Measurements from ENCODE around the gene BAIAP2L1. TPM values are rescaled to one million over a fixed set of nuclear protein-coding genes. Genes with fewer than 3 reads are reported as not detected.
"Not testable (repeated sequence)": the region's sequence is repeated elsewhere in the genome, so short reads cannot be mapped to it uniquely, and the experiment has no call there.

The BAIAP2L1 gene
- total and polyA plus RNA-seq, 2 donors = 2.2 to 6.1 TPM

DNA sequence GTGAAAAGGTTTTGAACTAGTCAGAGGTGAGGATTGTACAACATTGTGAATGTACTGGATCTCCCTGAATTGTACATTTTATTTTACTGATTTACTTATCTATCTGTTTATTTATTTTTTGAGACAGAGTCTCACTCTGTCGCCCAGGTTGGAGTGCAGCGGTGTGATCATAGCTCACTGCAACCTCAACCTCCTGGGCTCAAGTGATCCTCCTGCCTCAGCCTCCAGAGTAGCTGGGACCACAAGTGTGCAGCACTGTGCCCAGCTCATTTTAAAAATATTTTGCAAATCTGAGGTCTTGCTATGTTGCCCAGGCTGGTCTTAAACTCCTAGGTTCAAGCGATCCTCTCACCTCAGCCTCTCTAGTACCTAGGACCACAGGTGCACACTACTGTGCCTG, 19.1 kb upstream of the BAIAP2L1 start:
- not testable (repeated sequence) for H3K4me1 ChIP-seq (ENCODE audit: control insufficient read depth in 2 of 2, insufficient read depth in 2 of 2, low read length in 2 of 2); H3K27ac ChIP-seq (ENCODE audit: low read depth in 1 of 2, low read length in 1 of 2); DNase-seq (ENCODE audit: low read depth in 6 of 9, low spot score in 9 of 9); H3K27me3 ChIP-seq (ENCODE audit: control insufficient read depth in 2 of 2, insufficient read depth in 1 of 2, low read length in 1 of 2); H3K4me3 ChIP-seq (ENCODE audit: low read length in 2 of 2); H3K9me3 ChIP-seq (ENCODE audit: control insufficient read depth in 2 of 2, insufficient read depth in 1 of 2, low read length in 1 of 2); H3K36me3 ChIP-seq (ENCODE audit: control insufficient read depth in 2 of 2, insufficient read depth in 2 of 2, low read length in 1 of 2)
- 98% methylated on average over 3 of the region's 3 CpGs for WGBS

GRCh38 chr7:98419316-98419691, 18.4 kb upstream of the BAIAP2L1 start:
- WGBS = 98% methylated on average over 5 of the region's 5 CpGs
- not testable (repeated sequence) for H3K36me3 ChIP-seq (ENCODE audit: control insufficient read depth in 2 of 2, insufficient read depth in 2 of 2, low read length in 1 of 2); H3K4me3 ChIP-seq (ENCODE audit: low read length in 2 of 2); H3K27me3 ChIP-seq (ENCODE audit: control insufficient read depth in 2 of 2, insufficient read depth in 1 of 2, low read length in 1 of 2); H3K4me1 ChIP-seq (ENCODE audit: control insufficient read depth in 2 of 2, insufficient read depth in 2 of 2, low read length in 2 of 2); H3K9me3 ChIP-seq (ENCODE audit: control insufficient read depth in 2 of 2, insufficient read depth in 1 of 2, low read length in 1 of 2); DNase-seq (ENCODE audit: low read depth in 6 of 9, low spot score in 9 of 9); H3K27ac ChIP-seq (ENCODE audit: low read depth in 1 of 2, low read length in 1 of 2)

DNA sequence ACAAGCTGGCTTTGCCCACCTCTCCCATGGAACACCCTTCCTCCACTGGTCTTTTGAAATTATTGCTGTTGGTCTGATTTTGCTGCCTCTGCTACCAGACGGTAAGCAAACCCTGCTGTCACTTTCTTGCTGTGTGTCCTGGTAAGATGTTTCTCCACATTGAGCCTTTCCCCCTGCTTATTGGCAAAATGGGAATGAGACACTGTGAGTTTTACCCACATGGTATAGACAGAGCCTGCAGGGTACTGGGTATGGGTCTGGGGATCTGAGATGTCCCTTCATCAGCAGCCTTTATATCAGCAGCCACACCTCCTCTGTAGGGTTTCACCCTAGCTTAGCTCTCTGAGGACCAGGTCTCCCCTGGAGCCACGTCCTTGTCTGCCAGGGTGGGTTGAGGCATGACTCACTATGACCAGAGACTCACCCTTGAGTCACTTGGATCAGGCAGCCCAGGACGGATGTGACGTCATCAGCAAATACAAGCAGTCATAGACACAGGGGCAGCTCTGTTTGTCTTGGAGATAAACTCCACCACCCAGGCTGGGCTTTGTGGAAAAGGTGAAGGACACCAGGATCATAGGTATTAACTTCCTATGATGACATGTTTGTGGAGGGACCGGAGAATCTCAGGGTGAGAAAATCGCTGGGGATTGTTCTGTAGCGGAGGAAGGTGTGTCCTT, 17.9 kb upstream of the BAIAP2L1 start:
- no peak for DNase-seq (ENCODE audit: low read depth in 6 of 9, low spot score in 9 of 9)

GRCh38 chr7:98418271-98418635, 17.4 kb upstream of the BAIAP2L1 start:
- Histone ChIP-seq H3K4me1 (ENCODE audit: control insufficient read depth in 2 of 2, insufficient read depth in 2 of 2, low read length in 2 of 2) (no peaks in the 10 kb centered on the region), H3K36me3 (ENCODE audit: control insufficient read depth in 2 of 2, insufficient read depth in 2 of 2, low read length in 1 of 2) (no peaks in the 10 kb centered on the region), H3K27me3 (ENCODE audit: control insufficient read depth in 2 of 2, insufficient read depth in 1 of 2, low read length in 1 of 2) (peaks cover 0 to 2% of the 10 kb centered on the region in 2 donors), H3K27ac (ENCODE audit: low read depth in 1 of 2, low read length in 1 of 2) (no peak overlapping the region), H3K4me3 (ENCODE audit: low read length in 2 of 2) (no peak overlapping the region), H3K9me3 (ENCODE audit: control insufficient read depth in 2 of 2, insufficient read depth in 1 of 2, low read length in 1 of 2) (no peaks in the 10 kb centered on the region)
- DNase-seq (ENCODE audit: low read depth in 6 of 9, low spot score in 9 of 9) = no peak
- WGBS = 93% methylated on average over 7 of the region's 7 CpGs

More for the DNA sequence above, 17.9 kb upstream of the BAIAP2L1 start:
- no peaks in the 10 kb centered on the region for H3K36me3 ChIP-seq (ENCODE audit: control insufficient read depth in 2 of 2, insufficient read depth in 2 of 2, low read length in 1 of 2)
- no peak overlapping the region for H3K27ac ChIP-seq (ENCODE audit: low read depth in 1 of 2, low read length in 1 of 2)
- peaks cover 0 to 2% of the 10 kb centered on the region in 2 donors for H3K27me3 ChIP-seq (ENCODE audit: control insufficient read depth in 2 of 2, insufficient read depth in 1 of 2, low read length in 1 of 2)
- H3K4me3 ChIP-seq (ENCODE audit: low read length in 2 of 2) = no peak overlapping the region
- H3K9me3 ChIP-seq (ENCODE audit: control insufficient read depth in 2 of 2, insufficient read depth in 1 of 2, low read length in 1 of 2) = no peaks in the 10 kb centered on the region
- no peaks in the 10 kb centered on the region for H3K4me1 ChIP-seq (ENCODE audit: control insufficient read depth in 2 of 2, insufficient read depth in 2 of 2, low read length in 2 of 2)
- 84% methylated on average over 7 of the region's 7 CpGs for WGBS

GRCh38 chr7:98417604-98418270, 16.8 kb upstream of the BAIAP2L1 start:
- 80% methylated on average over 12 of the region's 12 CpGs for WGBS
- H3K4me1 ChIP-seq (ENCODE audit: control insufficient read depth in 2 of 2, insufficient read depth in 2 of 2, low read length in 2 of 2); H3K9me3 ChIP-seq (ENCODE audit: control insufficient read depth in 2 of 2, insufficient read depth in 1 of 2, low read length in 1 of 2); H3K36me3 ChIP-seq (ENCODE audit: control insufficient read depth in 2 of 2, insufficient read depth in 2 of 2, low read length in 1 of 2); H3K27ac ChIP-seq (ENCODE audit: low read depth in 1 of 2, low read length in 1 of 2); H3K4me3 ChIP-seq (ENCODE audit: low read length in 2 of 2); H3K27me3 ChIP-seq (ENCODE audit: control insufficient read depth in 2 of 2, insufficient read depth in 1 of 2, low read length in 1 of 2); DNase-seq (ENCODE audit: low read depth in 6 of 9, low spot score in 9 of 9): not testable (repeated sequence)

- Histone ChIP-seq H3K27me3 (ENCODE audit: control insufficient read depth in 2 of 2, insufficient read depth in 1 of 2, low read length in 1 of 2) (no peaks in the 10 kb centered on the region), H3K4me1 (ENCODE audit: control insufficient read depth in 2 of 2, insufficient read depth in 2 of 2, low read length in 2 of 2) (no peaks in the 10 kb centered on the region), H3K9me3 (ENCODE audit: control insufficient read depth in 2 of 2, insufficient read depth in 1 of 2, low read length in 1 of 2) (no peaks in the 10 kb centered on the region), H3K27ac (ENCODE audit: low read depth in 1 of 2, low read length in 1 of 2) (no peak overlapping the region), H3K36me3 (ENCODE audit: control insufficient read depth in 2 of 2, insufficient read depth in 2 of 2, low read length in 1 of 2) (no peaks in the 10 kb centered on the region), H3K4me3 (ENCODE audit: low read length in 2 of 2) (no peak overlapping the region)
- DNase-seq (ENCODE audit: low read depth in 6 of 9, low spot score in 9 of 9) = no peak
- WGBS = 94% methylated on average over 6 of the region's 6 CpGs
Measured at GRCh38 chr7:98414205-98414900, 13.5 kb upstream of the BAIAP2L1 start.

DNA sequence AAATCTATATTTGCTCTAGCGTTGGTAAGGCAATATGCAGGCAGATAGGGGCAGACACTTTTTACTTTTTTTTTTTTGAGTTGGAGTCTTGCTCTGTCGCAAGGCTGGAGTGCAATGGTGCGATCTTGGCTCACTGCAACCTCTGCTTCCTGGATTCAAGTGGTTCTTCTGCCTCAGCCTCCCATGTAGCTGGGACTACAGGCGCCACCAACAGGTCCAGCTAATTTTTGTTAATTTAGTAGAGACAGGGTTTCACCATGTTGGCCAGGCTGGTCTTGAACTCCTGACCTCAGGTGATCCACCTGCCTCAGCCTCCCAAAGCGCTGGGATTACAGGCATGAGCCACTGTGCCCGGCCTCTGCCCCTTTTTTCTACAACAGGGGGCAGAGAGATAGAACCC, 12.8 kb upstream of the BAIAP2L1 start:
- not testable (repeated sequence) for H3K4me3 ChIP-seq (ENCODE audit: low read length in 2 of 2); H3K27me3 ChIP-seq (ENCODE audit: control insufficient read depth in 2 of 2, insufficient read depth in 1 of 2, low read length in 1 of 2); H3K4me1 ChIP-seq (ENCODE audit: control insufficient read depth in 2 of 2, insufficient read depth in 2 of 2, low read length in 2 of 2); H3K27ac ChIP-seq (ENCODE audit: low read depth in 1 of 2, low read length in 1 of 2); H3K9me3 ChIP-seq (ENCODE audit: control insufficient read depth in 2 of 2, insufficient read depth in 1 of 2, low read length in 1 of 2); DNase-seq (ENCODE audit: low read depth in 6 of 9, low spot score in 9 of 9); H3K36me3 ChIP-seq (ENCODE audit: control insufficient read depth in 2 of 2, insufficient read depth in 2 of 2, low read length in 1 of 2)
- WGBS = 94% methylated on average over 6 of the region's 6 CpGs

GRCh38 chr7:98409843-98410242, 9.0 kb upstream of the BAIAP2L1 start:
- no peak overlapping the region for H3K4me3 ChIP-seq (ENCODE audit: low read length in 2 of 2)
- no peak overlapping the region for H3K27ac ChIP-seq (ENCODE audit: low read depth in 1 of 2, low read length in 1 of 2)
- H3K9me3 ChIP-seq (ENCODE audit: control insufficient read depth in 2 of 2, insufficient read depth in 1 of 2, low read length in 1 of 2) = no peaks in the 10 kb centered on the region
- H3K36me3 ChIP-seq (ENCODE audit: control insufficient read depth in 2 of 2, insufficient read depth in 2 of 2, low read length in 1 of 2) = no peaks in the 10 kb centered on the region
- H3K27me3 ChIP-seq (ENCODE audit: control insufficient read depth in 2 of 2, insufficient read depth in 1 of 2, low read length in 1 of 2) = no peaks in the 10 kb centered on the region
- no peaks in the 10 kb centered on the region for H3K4me1 ChIP-seq (ENCODE audit: control insufficient read depth in 2 of 2, insufficient read depth in 2 of 2, low read length in 2 of 2)
- 92% methylated on average over 3 of the region's 3 CpGs for WGBS
- DNase-seq (ENCODE audit: low read depth in 6 of 9, low spot score in 9 of 9) = no peak

DNA sequence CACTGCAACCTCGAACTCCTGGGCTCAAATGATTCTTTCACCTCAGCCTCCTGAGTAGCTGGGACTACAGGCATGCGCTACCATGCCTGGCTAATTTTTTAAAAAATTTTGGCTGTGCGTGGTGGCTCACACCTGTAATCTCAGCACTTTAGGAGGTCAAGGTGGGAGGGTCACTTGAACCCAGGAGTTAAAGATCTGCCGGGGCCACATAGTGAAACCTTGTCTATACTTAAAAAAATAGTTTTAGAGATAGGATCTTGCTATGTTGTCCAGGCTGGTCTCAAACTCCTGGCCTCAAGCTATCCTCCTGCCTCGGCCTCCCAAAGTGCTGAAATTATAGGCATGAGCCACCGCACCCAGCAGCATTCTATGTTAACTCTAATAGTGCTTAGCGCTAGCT, 7.3 kb upstream of the BAIAP2L1 start:
- WGBS = 97% methylated on average over 7 of the region's 7 CpGs
- not testable (repeated sequence) for DNase-seq (ENCODE audit: low read depth in 6 of 9, low spot score in 9 of 9); H3K4me3 ChIP-seq (ENCODE audit: low read length in 2 of 2); H3K4me1 ChIP-seq (ENCODE audit: control insufficient read depth in 2 of 2, insufficient read depth in 2 of 2, low read length in 2 of 2); H3K27me3 ChIP-seq (ENCODE audit: control insufficient read depth in 2 of 2, insufficient read depth in 1 of 2, low read length in 1 of 2); H3K9me3 ChIP-seq (ENCODE audit: control insufficient read depth in 2 of 2, insufficient read depth in 1 of 2, low read length in 1 of 2); H3K36me3 ChIP-seq (ENCODE audit: control insufficient read depth in 2 of 2, insufficient read depth in 2 of 2, low read length in 1 of 2); H3K27ac ChIP-seq (ENCODE audit: low read depth in 1 of 2, low read length in 1 of 2)

Measured in thymus (tissue), 11 donors.